Measurements from ENCODE around the gene MAGEB18. TPM values are rescaled to one million over a fixed set of nuclear protein-coding genes. Genes with fewer than 3 reads are reported as not detected.

MAGEB18 gene
- total RNA-seq, 4 donors from 2014 or later, result not detected

Other genes starting within 250 kb of the MAGEB18 start
- gene MAGEB6B, start 22.3 kb downstream of the MAGEB18 start, total RNA-seq, result not detected
- gene MAGEB6, start 54.1 kb downstream of the MAGEB18 start, total RNA-seq, result not detected
- gene MAGEB5, start 77.8 kb downstream of the MAGEB18 start, total RNA-seq, result not detected